ENCODE data around the gene COPS4. TPM values are rescaled to one million over a fixed set of nuclear protein-coding genes. Genes with fewer than 3 reads are reported as not detected.
A peak's percentile ranks its signal among the peaks of the same experiment; 100 is the strongest.
"Not testable (repeated sequence)": the region's sequence is repeated elsewhere in the genome, so short reads cannot be mapped to it uniquely, and the experiment has no call there.

COPS4 gene
- total RNA-seq, 6 donors from 2014 or later = 9.4 to 50.9 (median 33.3) TPM

GRCh38 chr4:83013902-83014301 lies 21.1 kb upstream of the COPS4 start:
- H3K36me3 ChIP-seq = no peaks in the 10 kb centered on the region
- H3K4me1 ChIP-seq = peaks cover 23 to 34% (median 25%) of the 10 kb centered on the region in 4 donors
- no peaks in the 10 kb centered on the region for H3K27me3 ChIP-seq
- TF ChIP-seq EP300 (IDR thresholded peaks at IDR 0.05) (no peak), POLR2A (IDR thresholded peaks at IDR 0.05) (no peak), POLR2AphosphoS5 (IDR thresholded peaks at IDR 0.05) (no peak), CTCF (IDR thresholded peaks at IDR 0.05) (no peak)
- ATAC-seq (ENCODE audit: low FRiP score in 2 of 2) = no peak
- H3K9me3 ChIP-seq = no peaks in the 10 kb centered on the region
- peak overlapping the region in 3 of 4 donors; percentile 80 to 93 (median 88) for H3K27ac ChIP-seq
- no peak for DNase-seq
- peak overlapping the region in 3 of 4 donors; percentile 65 to 92 (median 82) for H3K4me3 ChIP-seq

DNA sequence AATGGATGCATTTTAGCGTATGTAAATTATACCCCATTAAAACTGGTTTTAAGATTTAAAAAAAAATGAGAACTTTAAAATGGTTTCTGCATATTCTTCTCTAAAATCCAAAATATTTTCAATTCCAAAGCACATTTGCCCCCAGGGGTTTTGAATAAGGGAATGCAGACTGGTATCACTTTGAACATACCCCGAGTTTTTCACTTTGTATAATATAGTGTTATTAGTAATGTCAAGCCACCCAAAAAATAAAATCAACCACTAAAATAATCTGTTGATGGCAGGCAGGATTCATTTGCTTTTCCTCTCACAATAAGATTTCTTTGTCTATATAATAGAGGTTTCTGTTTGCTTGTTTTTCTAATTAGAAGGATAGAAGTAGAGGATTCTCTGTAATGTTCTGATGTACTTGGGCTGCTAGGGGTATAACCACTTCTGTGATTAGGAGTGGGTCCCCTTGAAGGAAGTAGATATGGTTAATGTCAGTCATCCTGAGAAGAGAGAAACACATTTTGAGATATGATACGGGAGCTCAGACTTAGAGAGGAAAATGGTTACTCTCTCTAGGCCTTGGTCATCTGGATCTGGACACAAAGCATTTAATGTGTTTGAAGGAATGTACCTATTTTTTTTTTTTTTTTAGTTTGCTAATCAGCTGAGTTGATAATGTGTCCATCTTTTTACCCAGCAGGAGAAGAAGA lies 15.0 kb upstream of the COPS4 start:
- ATAC-seq (ENCODE audit: low FRiP score in 2 of 2) (no peak), DNase-seq (no peak)
- no peak overlapping the region for H3K4me3 ChIP-seq
- no peaks in the 10 kb centered on the region for H3K36me3 ChIP-seq
- no peaks in the 10 kb centered on the region for H3K27me3 ChIP-seq
- WGBS, 2 donors = 76 to 84% methylated on average over 3 of the region's 3 CpGs
- H3K4me1 ChIP-seq = no peaks in the 10 kb centered on the region
- H3K27ac ChIP-seq = no peak overlapping the region
- H3K9me3 ChIP-seq = peaks cover 0 to 7% (median 2%) of the 10 kb centered on the region in 4 donors
- TF ChIP-seq POLR2AphosphoS5 (IDR thresholded peaks at IDR 0.05) = no peak
- no peak for TF ChIP-seq EP300 (IDR thresholded peaks at IDR 0.05)
- no peak for TF ChIP-seq CTCF (IDR thresholded peaks at IDR 0.05)
- no peak for TF ChIP-seq POLR2A (IDR thresholded peaks at IDR 0.05)

- WGBS, 2 donors = 54 to 73% methylated on average over 2 of the region's 2 CpGs
These were observed 12.1 kb upstream of the COPS4 start for GRCh38 chr4:83022724-83023450.

GRCh38 chr4:83023599-83023998 lies 11.4 kb upstream of the COPS4 start:
- H3K9me3 ChIP-seq = peaks cover 0 to 16% (median 8%) of the 10 kb centered on the region in 4 donors
- not testable (repeated sequence) for ATAC-seq (ENCODE audit: low FRiP score in 2 of 2); H3K27me3 ChIP-seq; DNase-seq; H3K27ac ChIP-seq; H3K4me1 ChIP-seq; H3K36me3 ChIP-seq; H3K4me3 ChIP-seq
- 88 to 100% methylated on average over 1 of the region's 1 CpG for WGBS, 2 donors

More at GRCh38 chr4:83022724-83023450, 12.1 kb upstream of the COPS4 start:
- Histone ChIP-seq H3K27ac (no peak overlapping the region), H3K4me1 (no peaks in the 10 kb centered on the region), H3K36me3 (no peaks in the 10 kb centered on the region), H3K9me3 (peaks cover 0 to 16% (median 8%) of the 10 kb centered on the region in 4 donors), H3K4me3 (no peak overlapping the region), H3K27me3 (no peaks in the 10 kb centered on the region)
- DNase-seq (peak in 1 of 2 donors; percentile 33), ATAC-seq (ENCODE audit: low FRiP score in 2 of 2) (peak in 1 of 2 donors; percentile 24)
- TF ChIP-seq EP300 (IDR thresholded peaks at IDR 0.05) (no peak), POLR2AphosphoS5 (IDR thresholded peaks at IDR 0.05) (no peak), POLR2A (IDR thresholded peaks at IDR 0.05) (no peak), CTCF (IDR thresholded peaks at IDR 0.05) (no peak)

DNA sequence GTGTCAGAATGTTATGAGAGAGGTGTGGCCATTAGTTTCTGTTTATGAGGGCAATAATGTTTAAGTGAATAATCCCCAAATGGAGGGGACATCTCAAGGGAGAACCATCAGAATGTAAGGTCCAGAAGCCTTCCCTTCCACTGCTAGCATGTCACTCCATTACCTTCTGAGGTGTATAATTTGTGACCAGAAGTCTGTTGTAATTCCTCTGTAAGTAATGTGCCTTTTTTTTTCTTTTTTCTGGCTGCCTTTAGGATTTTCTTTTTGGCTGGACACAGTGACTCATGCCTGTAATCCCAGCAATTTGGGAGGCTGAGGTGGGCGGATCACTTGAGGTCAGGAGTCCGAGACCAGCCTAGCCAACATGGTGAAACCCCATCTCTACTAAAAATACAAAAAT lies 10.8 kb upstream of the COPS4 start:
- Histone ChIP-seq H3K27me3 (no peaks in the 10 kb centered on the region), H3K27ac (no peak overlapping the region), H3K36me3 (no peaks in the 10 kb centered on the region), H3K4me3 (no peak overlapping the region), H3K4me1 (no peaks in the 10 kb centered on the region), H3K9me3 (peaks cover 0 to 16% (median 8%) of the 10 kb centered on the region in 4 donors)
- TF ChIP-seq EP300 (IDR thresholded peaks at IDR 0.05) (no peak), POLR2AphosphoS5 (IDR thresholded peaks at IDR 0.05) (no peak), CTCF (IDR thresholded peaks at IDR 0.05) (no peak), POLR2A (IDR thresholded peaks at IDR 0.05) (no peak)
- ATAC-seq (ENCODE audit: low FRiP score in 2 of 2) (no peak), DNase-seq (no peak)
- WGBS, 2 donors = 82 to 90% methylated on average over 2 of the region's 2 CpGs

Measured in upper lobe of left lung (tissue), 6 donors.